ENCODE results near the gene PCDH17. TPM values are rescaled to one million over a fixed set of nuclear protein-coding genes. Genes with fewer than 3 reads are reported as not detected.

PCDH17 gene, protein sequence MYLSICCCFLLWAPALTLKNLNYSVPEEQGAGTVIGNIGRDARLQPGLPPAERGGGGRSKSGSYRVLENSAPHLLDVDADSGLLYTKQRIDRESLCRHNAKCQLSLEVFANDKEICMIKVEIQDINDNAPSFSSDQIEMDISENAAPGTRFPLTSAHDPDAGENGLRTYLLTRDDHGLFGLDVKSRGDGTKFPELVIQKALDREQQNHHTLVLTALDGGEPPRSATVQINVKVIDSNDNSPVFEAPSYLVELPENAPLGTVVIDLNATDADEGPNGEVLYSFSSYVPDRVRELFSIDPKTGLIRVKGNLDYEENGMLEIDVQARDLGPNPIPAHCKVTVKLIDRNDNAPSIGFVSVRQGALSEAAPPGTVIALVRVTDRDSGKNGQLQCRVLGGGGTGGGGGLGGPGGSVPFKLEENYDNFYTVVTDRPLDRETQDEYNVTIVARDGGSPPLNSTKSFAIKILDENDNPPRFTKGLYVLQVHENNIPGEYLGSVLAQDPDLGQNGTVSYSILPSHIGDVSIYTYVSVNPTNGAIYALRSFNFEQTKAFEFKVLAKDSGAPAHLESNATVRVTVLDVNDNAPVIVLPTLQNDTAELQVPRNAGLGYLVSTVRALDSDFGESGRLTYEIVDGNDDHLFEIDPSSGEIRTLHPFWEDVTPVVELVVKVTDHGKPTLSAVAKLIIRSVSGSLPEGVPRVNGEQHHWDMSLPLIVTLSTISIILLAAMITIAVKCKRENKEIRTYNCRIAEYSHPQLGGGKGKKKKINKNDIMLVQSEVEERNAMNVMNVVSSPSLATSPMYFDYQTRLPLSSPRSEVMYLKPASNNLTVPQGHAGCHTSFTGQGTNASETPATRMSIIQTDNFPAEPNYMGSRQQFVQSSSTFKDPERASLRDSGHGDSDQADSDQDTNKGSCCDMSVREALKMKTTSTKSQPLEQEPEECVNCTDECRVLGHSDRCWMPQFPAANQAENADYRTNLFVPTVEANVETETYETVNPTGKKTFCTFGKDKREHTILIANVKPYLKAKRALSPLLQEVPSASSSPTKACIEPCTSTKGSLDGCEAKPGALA (N-terminal part only)
- 0.39 and 3.0 TPM in 2 replicates for total RNA-seq

DNA sequence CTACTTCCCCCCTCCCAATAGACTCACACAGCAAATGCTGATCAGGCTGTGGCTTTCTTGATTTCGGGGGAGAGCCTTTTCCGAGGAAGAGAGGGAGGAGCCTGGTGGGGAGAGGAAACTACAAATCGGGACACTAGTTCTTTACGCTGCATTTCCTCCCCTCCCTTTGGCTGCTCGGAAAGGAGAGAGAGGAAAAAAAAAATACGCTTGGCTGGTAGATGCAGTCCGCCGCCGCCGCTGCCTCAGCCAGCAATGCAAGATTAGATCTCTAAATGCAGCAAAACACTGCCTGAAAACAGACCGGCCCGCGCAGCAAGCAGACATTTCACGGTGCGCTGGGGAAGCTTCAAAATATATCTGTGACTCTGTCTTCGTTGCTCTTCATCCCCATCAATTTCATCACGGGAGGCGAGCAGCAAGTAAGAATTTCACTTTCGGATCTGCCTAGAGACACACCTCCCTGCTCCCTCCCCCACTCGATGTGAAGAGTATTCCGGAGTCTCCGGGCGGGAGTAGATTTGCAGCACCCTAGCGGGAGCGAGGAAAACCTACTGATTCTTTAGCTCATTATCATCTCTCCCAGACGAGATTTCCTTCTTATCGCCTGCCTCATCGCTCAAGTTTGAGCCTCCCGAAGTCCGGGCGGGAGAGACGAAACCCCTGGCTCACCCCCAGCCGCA lies at the start of gene PCDH17:
PCDH17 (plus strand) TSS at position 149 of the 680 bp plus-strand sequence. CDS start 803 bp downstream, outside the sequence.
- DNase-seq (ENCODE audit: extremely low read depth, low read depth, low spot score): no peak

DNA sequence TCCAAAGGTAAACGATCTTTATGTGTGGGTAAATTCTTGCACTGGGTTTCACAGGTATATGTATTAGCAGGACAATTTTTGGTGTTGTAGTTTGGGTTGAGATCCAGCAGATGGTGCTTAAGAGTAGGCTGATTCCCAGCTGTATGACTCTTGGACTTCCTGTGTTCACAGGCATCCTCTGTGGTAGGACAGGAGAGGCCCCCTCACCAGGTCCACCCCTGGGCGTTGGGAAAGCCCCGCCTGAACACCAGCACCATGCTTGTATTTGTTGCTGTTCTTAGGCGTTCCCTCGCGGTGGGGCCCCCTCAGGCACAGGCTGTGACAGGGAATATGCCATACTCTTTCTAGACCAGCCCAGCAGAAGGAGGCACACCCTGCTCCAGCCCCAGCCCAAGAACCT lies 49.5 kb upstream of the PCDH17 start:
- DNase-seq (ENCODE audit: extremely low read depth, low read depth, low spot score): no peak

DNA sequence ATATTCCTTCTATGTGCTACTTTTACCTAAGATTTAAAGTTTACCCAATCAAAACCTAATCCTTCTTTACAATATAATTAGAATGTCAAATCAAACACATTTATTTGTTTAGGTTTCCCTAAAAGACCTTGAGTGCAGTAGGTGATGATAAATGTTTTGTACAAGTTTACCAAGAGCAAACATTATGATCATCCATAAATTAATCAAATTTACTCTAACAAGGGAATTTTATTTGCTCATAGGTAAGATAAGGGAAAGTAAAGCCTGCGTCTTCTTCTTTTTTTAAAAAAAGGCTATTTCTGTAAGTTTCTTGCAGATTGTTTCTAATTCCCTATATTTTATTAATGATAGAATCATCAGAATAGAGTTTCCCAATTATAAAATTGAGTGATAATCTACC lies 48.0 kb upstream of the PCDH17 start:
- no peak for DNase-seq (ENCODE audit: extremely low read depth, low read depth, low spot score)

DNA sequence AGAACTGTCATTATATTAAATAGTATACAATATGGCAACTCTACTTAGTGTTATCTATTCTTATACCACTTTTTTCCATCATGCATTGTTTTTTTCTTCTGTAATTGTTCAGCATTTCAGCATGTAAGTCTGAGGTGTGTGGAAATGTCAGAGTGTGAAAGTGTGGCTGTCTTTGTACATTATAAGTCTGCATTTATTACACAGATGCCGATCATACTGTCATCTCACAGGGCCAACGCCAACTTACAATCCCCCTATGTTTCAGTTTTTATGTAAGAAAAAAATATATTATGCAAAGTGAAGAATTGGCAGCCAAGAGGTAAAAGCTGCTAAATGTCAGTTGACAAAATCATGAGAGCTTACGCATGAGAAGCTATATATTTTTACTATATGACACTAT lies 42.9 kb upstream of the PCDH17 start:
- no peak for DNase-seq (ENCODE audit: extremely low read depth, low read depth, low spot score)

DNA sequence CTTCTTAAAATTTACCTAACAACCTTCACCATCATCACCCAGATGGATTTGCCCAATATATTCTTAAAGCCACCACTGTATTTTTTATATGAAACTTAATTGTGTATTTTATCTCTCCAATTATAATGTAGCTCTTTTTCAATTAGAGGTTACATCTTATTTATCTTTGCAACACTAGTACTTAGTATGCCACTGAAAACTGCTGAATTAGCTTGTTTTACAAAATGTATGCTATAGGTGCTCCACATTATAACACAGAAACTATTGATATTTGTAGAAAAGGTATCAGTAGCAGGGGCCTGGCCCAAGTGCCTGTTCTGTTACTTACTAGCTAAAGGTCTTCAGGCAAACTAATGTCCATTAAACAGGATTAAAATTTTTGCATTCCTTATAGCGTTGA lies 35.8 kb upstream of the PCDH17 start:
- no peak for DNase-seq (ENCODE audit: extremely low read depth, low read depth, low spot score)

DNA sequence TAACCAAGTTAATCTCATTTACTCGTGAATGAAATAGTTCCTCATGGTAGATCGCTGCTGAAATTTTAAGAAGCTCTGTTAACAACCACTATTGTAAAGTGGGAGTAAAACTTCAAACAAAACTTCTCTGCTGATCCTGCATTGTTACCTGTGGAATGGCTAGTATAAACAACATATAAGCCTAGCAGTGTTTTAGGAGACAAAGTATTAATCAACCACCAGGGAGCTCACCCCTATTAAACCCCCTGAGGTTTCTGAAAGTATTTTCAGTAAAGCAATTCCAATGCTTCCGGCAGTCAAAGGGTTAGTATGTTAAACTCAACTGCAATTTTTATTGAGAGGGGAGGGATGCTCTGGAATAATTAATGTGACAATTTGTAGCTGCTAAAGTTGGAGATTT lies 30.0 kb upstream of the PCDH17 start:
- DNase-seq (ENCODE audit: extremely low read depth, low read depth, low spot score): no peak

DNA sequence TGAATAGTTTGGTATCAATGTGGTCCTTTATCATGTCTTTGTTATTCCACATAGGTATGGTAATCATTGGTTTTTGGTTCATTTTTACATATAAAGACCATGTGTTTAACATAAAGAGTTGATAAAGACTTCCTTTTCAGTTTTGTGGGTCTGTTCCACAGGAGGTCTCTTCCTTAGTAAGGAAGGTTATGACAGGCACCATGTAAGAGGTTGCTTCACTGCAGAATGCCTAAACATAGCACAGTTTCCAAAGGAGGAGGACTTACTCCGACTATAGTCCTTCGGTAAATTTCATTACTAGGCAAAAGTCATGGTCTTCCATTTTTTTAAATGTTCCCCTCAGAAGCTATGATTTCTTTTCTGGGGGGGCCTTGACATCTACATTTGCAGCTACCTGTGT lies 27.1 kb upstream of the PCDH17 start:
- no peak for DNase-seq (ENCODE audit: extremely low read depth, low read depth, low spot score)

DNA sequence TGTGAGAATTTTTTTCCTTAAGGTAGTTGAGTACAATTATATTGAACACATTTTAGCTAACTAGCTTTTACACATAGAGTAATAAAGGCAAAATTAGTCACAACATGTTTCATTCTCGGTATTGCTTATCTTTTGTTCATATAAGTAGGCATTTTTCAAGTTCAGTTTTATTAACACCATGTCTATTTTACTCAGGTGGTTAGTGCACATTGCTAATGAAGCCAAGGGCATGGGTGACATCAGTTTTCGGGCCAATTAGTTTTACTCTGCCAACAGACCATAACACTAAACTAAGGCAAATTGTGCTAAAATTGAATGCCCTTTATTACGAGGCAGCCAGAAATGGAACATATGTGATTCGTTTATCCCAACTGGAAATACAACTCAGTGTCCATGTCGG lies 19.6 kb upstream of the PCDH17 start:
- no peak for DNase-seq (ENCODE audit: extremely low read depth, low read depth, low spot score)

DNA sequence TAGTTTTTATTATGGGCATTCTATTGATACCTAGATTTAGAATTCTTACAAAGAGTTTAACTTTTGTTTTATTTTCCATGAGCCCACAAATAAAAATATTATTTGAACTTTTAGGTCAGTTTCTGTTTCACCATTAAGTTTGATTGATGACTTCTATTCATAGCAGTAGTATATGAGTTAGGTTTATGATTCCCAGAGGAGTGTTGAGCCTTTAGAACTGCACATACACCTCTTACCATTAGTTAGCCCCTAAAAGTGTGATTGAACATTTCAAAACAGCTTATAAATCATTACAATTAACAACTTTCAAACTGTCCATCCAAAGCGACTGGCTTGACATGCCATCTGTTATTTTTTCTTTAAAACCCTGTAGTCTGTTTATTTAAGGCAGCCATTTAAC lies 19.0 kb upstream of the PCDH17 start:
- no peak for DNase-seq (ENCODE audit: extremely low read depth, low read depth, low spot score)

DNA sequence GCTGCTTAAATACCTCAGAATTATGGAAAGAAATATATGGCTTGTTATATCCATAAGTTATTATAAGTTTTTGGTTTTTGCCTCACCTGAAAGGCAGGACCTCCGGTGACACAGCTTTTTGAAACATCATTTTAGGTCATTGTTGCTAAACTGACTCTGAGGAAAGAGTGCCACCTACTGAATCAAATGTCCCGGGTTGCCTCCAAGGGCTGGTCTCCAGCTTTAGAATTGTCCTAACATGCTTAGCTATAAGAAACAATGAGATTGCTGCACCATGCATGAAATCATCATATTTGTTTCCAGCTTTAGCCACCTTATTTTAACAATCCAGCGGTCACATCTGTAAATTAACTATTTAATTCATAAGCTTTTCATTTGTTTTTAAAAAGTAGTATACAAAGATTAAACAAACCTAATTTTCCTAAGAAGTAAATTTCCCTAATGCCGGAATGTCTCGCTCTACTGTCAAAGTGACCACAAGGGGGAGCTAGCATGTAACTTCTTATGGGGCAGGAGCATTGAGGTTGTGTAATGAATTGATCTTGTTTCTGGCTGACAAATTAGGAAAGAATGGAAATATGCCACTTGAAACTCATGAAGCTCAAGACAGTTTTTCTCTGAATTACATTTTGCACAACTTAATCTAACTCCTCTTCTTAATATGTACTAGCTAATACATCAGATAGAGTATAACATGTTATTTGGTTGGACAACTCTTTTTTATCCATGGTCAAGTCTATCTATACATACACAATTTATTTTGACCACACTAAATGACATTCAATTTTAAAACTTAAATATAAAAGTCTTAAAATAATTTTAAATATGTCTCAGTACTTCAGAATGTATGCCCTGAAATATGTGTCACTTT lies 6.7 kb upstream of the PCDH17 start:
- peak; percentile 62 for DNase-seq (ENCODE audit: extremely low read depth, low read depth, low spot score)

DNA sequence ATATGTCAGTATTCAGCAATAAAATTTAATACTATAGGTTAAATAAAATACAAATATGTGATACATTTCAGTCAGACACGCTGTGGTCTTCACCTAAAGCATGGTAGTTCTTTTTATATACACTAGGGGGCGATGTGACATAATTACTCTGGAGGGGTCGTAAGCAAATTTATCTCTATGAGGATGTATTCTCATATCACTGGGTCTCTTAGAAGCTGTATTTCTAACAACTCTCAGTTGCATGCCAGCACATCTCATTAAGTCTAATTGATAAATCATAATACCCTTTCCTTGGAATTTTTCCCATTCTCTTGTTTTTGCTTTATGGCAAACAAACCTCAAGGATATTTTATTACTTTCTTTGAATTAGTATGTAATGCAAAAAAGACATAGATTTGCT lies 3.9 kb upstream of the PCDH17 start:
- no peak for DNase-seq (ENCODE audit: extremely low read depth, low read depth, low spot score)

DNA sequence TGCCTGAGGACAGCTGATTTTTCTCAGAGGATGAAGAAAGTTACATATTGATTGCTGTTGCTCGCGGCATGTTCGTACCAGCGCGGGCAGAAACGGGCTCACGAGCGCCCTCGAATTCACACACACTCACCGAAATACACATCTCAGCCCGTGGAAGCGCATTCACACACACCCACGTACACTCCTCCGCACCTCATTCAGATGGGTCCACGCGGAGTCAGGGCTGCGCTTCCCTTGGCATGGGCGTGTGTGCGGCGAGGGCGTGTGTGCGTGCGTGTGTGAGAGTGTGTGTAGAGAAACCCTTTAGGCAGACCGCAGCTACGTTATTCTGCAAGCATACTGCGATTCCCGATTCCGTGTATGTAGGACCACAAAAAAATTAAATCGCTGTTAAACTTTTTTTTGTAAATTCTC lies 2.1 kb upstream of the PCDH17 start:
- DNase-seq (ENCODE audit: extremely low read depth, low read depth, low spot score): no peak

DNA sequence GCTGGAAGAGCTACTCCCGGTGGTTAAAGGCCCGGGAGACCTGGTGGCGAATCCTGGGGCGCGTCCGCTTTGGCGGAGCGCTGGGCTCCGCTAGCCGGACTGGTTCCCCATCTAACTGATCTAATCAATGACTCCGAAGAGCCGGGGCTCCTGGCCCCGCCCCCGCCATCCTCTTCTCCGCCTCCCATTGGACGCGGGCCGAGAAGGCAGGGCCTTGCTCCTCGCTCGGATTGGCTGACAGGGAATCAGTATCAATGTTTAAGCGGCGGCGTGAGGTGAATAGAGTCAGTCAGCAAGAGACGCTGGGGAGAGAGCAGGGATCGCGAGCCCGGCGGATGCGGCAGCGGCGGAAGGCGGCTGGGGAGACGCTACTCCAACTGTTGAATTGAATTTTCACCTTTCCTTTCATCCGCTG lies 1.7 kb upstream of the PCDH17 start:
- peak; percentile 50 for DNase-seq (ENCODE audit: extremely low read depth, low read depth, low spot score)

DNA sequence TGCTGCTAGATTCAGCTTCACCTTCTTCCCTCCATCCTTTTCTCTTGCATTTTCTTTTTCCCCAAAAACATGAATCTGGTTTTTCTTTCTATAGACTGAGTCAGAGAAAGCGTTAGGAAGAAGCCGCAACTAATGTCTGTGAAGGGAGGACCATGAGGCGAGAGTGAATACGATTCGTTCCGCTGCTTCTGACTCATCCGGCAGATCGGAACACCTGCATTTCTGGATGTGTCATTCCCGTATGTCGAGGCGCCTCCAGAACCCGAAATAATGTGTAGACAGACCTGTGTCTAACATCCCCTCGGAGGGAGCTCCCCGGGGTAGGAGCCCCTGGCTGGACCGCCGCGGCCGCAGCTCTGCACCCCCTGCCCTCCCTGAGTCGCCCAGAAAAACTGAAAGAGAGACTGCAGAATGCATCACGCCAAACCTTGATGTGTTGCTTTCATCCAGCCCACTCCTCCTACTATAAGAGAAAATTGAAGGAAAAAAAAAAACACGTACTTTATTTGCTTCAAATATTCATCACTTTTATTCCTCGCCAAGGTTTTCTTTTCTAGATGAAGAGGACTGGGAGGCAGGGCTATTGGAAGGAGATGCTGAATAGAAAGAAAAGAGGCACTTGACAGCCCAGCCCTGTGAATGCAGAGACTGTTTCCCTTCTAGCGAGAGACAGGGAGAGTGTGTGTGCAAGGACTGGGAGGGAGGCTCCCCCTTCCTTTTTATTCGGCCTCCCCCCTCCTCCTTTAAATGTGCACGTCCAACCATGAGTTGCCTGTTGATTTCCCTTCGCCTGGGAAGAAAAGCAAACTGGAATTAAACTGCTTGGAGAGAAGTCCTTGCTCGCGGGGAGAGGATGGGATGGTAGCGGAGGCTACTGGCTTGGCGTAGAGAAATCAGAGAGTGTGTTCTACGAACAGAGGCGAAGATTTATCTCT lies 616 bp upstream of the PCDH17 start:
- DNase-seq (ENCODE audit: extremely low read depth, low read depth, low spot score): no peak

DNA sequence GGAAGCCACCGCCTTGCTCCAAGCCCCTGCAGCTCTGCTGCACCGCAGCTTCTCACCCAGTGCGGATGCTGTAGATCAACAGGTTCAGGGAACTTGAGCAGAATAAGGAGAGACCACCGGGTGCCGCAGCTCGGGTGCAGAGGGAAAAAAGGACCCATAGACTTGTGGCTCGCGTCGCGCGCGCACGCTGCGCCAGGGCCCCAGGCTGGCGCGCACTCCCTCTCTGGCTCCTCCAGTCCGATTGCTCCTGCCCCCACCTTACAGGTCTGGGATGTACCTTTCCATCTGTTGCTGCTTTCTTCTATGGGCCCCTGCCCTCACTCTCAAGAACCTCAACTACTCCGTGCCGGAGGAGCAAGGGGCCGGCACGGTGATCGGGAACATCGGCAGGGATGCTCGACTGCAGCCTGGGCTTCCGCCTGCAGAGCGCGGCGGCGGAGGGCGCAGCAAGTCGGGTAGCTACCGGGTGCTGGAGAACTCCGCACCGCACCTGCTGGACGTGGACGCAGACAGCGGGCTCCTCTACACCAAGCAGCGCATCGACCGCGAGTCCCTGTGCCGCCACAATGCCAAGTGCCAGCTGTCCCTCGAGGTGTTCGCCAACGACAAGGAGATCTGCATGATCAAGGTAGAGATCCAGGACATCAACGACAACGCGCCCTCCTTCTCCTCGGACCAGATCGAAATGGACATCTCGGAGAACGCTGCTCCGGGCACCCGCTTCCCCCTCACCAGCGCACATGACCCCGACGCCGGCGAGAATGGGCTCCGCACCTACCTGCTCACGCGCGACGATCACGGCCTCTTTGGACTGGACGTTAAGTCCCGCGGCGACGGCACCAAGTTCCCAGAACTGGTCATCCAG lies 964 bp downstream of the PCDH17 start:
- no peak for DNase-seq (ENCODE audit: extremely low read depth, low read depth, low spot score)

DNA sequence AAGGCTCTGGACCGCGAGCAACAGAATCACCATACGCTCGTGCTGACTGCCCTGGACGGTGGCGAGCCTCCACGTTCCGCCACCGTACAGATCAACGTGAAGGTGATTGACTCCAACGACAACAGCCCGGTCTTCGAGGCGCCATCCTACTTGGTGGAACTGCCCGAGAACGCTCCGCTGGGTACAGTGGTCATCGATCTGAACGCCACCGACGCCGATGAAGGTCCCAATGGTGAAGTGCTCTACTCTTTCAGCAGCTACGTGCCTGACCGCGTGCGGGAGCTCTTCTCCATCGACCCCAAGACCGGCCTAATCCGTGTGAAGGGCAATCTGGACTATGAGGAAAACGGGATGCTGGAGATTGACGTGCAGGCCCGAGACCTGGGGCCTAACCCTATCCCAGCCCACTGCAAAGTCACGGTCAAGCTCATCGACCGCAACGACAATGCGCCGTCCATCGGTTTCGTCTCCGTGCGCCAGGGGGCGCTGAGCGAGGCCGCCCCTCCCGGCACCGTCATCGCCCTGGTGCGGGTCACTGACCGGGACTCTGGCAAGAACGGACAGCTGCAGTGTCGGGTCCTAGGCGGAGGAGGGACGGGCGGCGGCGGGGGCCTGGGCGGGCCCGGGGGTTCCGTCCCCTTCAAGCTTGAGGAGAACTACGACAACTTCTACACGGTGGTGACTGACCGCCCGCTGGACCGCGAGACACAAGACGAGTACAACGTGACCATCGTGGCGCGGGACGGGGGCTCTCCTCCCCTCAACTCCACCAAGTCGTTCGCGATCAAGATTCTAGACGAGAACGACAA lies 1.8 kb downstream of the PCDH17 start:
- DNase-seq (ENCODE audit: extremely low read depth, low read depth, low spot score): no peak
